GM20000 (cell line): ENCODE measurements around the gene DHCR7.
"Not testable (repeated sequence)": the region's sequence is repeated elsewhere in the genome, so short reads cannot be mapped to it uniquely, and the experiment has no call there.

Experiments used
- DNase-seq: peaks from one replicate; pipeline ENCODE4 v3.0.0; 2012; ENCODE audit warnings: low spot score
- TF ChIP-seq, protein P1 (sequence below): IDR thresholded peaks from 2 replicates; pipeline ENCODE4 v1.5.1; 2012; ENCODE audit warnings: mild to moderate bottlenecking, control low read depth; ENCODE audit errors: extremely low read depth, missing control alignments

Gene DHCR7

DNA sequence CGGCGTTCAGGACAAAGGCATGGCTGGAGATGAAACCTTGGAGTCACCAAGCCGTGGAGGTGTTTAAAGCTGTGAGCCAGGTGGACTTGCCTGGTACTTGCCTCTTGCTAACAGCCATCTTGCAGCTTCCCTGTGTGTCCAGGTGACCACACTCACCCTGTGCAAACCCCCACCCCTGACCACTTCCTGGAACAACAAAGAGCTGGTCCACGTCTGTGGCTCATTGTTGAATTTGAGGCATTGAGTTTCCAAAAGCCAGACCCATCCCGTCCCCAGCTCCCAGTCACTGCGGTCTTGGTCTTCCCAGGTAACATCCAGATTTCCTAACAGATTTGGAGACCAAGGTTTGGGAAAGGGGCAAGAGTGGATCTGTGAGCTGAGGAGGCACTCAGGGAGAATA lies 18.5 kb downstream of the DHCR7 start:
- DNase-seq, result no peak
- TF ChIP-seq, protein P1, sequence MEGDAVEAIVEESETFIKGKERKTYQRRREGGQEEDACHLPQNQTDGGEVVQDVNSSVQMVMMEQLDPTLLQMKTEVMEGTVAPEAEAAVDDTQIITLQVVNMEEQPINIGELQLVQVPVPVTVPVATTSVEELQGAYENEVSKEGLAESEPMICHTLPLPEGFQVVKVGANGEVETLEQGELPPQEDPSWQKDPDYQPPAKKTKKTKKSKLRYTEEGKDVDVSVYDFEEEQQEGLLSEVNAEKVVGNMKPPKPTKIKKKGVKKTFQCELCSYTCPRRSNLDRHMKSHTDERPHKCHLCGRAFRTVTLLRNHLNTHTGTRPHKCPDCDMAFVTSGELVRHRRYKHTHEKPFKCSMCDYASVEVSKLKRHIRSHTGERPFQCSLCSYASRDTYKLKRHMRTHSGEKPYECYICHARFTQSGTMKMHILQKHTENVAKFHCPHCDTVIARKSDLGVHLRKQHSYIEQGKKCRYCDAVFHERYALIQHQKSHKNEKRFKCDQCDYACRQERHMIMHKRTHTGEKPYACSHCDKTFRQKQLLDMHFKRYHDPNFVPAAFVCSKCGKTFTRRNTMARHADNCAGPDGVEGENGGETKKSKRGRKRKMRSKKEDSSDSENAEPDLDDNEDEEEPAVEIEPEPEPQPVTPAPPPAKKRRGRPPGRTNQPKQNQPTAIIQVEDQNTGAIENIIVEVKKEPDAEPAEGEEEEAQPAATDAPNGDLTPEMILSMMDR, result no peak

DNA sequence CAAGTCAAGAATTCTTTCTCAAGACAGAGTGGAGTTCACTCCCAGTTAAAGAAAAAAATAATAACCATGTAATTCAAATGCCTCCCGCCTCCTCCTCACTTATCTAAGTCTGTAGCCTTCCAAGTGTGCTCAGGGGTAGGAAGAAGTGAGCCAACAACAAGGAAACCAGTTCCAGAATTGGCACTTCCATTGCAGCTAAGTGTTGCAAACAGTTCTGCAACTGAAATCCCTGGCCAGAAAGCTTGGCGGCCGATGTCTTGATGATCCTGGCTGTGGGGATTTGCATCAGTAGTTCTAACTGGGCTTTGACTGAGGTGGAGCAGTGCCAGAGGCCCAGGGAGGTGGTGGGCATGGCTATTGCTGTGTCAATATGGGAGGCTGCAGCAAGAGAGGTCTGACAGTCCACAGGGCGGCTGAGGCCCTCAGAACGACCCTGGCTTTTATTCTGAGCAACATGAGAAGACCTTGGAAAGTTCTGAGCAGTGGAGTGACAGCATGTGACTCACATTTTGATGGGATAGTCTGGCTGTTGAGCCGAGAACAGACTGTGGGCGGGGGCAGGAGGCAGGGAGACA lies 19.2 kb downstream of the DHCR7 start:
- TF ChIP-seq, protein P1, result no peak

DNA sequence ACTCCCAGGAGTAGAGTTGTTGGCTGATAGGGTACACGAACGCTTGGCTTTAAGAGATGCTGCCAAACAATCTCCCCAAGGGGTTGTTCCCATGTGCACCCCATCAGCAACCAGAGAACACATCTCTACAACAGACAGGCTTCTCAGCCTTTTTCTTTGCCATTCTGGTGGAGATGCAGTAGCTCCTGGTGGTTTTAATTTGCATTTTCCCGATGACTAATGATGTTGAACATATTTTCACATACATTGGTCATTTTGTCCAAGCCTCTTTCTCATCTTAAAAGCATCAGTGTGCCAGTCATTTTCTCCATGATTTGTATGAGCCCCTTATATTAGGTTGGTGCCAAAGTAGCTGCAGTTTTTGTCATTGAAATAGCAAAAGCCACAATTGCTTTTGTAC lies 21.8 kb downstream of the DHCR7 start:
- TF ChIP-seq, protein P1, result no peak
- no peak for DNase-seq

More for the DNA sequence above, 19.2 kb downstream of the DHCR7 start:
- DNase-seq, result no peak

DNA sequence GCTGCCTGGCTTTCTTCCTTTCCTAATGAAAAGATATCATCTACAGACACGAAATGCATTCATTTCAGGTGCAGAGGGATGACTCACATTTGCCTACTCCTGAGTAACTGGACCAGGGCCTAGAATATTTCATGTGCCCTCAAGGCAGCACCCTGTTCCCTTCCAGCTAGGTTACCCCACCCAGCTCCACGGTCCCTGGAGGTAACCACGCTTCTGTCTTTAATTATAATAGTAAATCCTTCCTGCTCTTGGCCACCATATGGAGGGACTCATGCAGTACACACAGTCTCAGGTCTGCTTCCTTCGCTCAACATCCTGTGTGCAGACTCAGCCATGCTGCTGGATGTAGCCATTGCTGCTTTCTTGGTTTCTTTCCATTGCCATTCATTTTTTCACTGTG lies 22.3 kb downstream of the DHCR7 start:
- DNase-seq, result no peak
- TF ChIP-seq, protein P1, result no peak

DNA sequence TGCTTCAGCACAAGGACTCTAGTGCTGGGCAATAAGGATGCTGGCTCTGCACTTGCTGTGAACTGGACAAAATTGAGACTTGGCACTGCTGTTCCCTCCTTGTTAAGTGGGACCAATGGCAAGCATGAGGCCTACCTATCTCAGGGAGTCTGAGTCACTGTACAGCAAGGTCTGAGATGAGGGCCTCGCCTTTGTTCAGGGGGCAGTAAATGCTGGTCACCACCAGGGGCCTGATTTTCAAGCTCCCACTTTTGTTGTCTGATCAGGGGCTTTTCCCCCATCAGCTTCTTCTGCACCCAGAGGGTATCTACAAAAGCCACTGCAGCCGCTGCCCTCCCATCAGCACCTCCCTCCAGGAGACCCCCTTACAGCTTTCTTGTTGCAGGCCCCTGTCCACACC lies 22.8 kb downstream of the DHCR7 start:
- TF ChIP-seq, protein P1, result no peak

DNA sequence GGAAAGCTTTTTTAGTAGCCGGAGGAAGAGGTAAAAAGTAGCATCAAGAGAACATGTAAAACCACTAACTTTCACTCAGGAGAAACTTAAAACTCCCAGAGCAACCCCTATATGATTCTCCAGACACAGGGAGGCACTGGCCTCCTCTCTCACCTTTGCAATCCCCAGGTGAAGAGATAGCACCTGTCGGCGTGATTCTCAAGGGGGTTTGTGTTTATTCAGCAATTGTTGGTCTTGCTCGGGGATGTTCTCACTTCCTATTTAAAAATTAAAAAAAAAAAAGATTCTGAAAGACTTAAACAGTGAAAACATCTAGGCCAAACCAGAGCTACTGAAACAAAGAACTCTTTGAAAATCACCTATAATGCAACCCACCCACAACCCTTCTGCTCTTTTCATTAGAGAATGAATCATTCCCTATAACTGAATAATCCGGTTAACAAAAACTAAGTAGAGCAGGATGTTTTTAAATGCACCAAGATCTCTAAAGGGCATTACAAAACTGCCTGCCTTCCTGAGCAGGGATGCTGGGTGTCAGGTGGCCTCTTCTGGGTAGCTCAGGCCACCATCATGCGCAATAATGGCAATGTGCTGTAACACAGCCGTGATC lies 24.9 kb downstream of the DHCR7 start:
- no peak for DNase-seq
- TF ChIP-seq, protein P1, result no peak

More for the DNA sequence above, 22.8 kb downstream of the DHCR7 start:
- DNase-seq, result no peak

DNA sequence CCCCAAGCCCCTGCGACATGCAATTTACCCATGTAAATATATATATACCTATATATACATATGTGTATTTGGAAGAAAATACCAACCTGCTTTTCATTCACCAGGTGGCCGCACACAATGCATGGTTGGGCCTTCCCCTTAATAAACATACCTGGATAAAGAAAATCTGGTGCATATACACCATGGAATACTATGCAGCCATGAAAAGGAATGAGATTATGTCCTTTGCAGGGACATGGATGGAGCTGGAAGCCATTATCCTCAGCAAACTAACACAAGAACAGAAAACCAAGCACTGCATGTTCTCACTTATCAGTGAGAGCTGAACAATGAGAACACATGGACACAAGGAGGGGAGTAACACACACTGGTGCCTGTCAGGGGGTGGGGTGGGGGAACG lies 25.9 kb downstream of the DHCR7 start:
- not testable (repeated sequence) for DNase-seq

DNA sequence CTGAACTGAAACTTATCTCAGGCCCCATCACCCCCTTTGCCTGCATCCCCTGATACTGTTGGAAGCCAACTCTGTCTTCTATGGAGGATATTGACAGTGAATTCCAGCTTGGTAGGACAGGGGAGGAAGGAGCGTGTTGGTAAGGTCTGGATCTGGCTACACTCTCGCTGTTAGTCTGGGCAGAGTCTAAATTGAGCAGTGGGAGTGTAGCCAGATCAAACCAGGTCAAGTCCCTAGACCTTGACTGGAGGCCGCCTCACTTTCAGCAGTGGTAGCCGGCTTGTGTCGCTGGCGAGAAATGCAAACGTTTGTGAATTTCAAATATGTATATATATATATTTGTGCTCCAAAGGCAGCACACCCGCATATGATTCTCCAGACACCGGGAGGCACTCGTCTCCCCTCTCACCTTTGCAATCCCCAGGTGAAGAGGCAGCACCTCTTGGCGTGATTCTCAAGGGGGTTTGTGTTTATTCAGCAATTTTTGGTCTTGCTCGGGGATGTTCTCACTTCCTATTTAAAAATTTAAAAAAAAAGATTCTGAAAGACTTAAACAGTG lies 26.7 kb downstream of the DHCR7 start:
- DNase-seq, result no peak

More for the DNA sequence above, 26.7 kb downstream of the DHCR7 start:
- TF ChIP-seq, protein P1, result no peak
